ENCODE results near the gene PCGF2. TPM values are rescaled to one million over a fixed set of nuclear protein-coding genes. Genes with fewer than 3 reads are reported as not detected.

The PCGF2 gene
- total RNA-seq, 1 experiment from 2014 or later: 3.3 TPM

GRCh38 chr17:38742411-38743308, 5.5 kb downstream of the PCGF2 start:
- no peaks in the 10 kb centered on the region for H3K9me3 ChIP-seq
- peaks cover 37% of the 10 kb centered on the region for H3K36me3 ChIP-seq
- no peaks in the 10 kb centered on the region for H3K27me3 ChIP-seq
- no peak for DNase-seq
- H3K4me3 ChIP-seq: no peak overlapping the region

- Histone ChIP-seq H3K27me3 (no peaks in the 10 kb centered on the region), H3K4me3 (no peak overlapping the region), H3K36me3 (peaks cover 40% of the 10 kb centered on the region), H3K9me3 (no peaks in the 10 kb centered on the region)
- no peak for DNase-seq
These were observed 6.2 kb downstream of the PCGF2 start for GRCh38 chr17:38741921-38742410.

GRCh38 chr17:38741461-38741860, 6.7 kb downstream of the PCGF2 start:
- no peak overlapping the region for H3K4me3 ChIP-seq
- peaks cover 46% of the 10 kb centered on the region for H3K36me3 ChIP-seq
- H3K27me3 ChIP-seq: no peaks in the 10 kb centered on the region
- H3K9me3 ChIP-seq: no peaks in the 10 kb centered on the region
- DNase-seq: no peak

GRCh38 chr17:38740806-38741205, 7.3 kb downstream of the PCGF2 start:
- peaks cover 52% of the 10 kb centered on the region for H3K36me3 ChIP-seq
- H3K27me3 ChIP-seq: no peaks in the 10 kb centered on the region
- no peaks in the 10 kb centered on the region for H3K9me3 ChIP-seq
- DNase-seq: no peak
- no peak overlapping the region for H3K4me3 ChIP-seq

- peaks cover 50% of the 10 kb centered on the region for H3K36me3 ChIP-seq
- H3K27me3 ChIP-seq: no peaks in the 10 kb centered on the region
- H3K9me3 ChIP-seq: no peaks in the 10 kb centered on the region
- DNase-seq: no peak
- no peak overlapping the region for H3K4me3 ChIP-seq
These were observed 8.1 kb downstream of the PCGF2 start for GRCh38 chr17:38740044-38740443.

GRCh38 chr17:38739305-38739704, 8.8 kb downstream of the PCGF2 start:
- DNase-seq: no peak
- H3K4me3 ChIP-seq: no peak overlapping the region
- no peaks in the 10 kb centered on the region for H3K27me3 ChIP-seq
- H3K36me3 ChIP-seq: peaks cover 42% of the 10 kb centered on the region
- no peaks in the 10 kb centered on the region for H3K9me3 ChIP-seq

- Histone ChIP-seq H3K9me3 (no peaks in the 10 kb centered on the region), H3K36me3 (peaks cover 46% of the 10 kb centered on the region), H3K4me3 (no peak overlapping the region), H3K27me3 (no peaks in the 10 kb centered on the region)
- no peak for DNase-seq
These were observed 9.4 kb downstream of the PCGF2 start for GRCh38 chr17:38738686-38739085.

- no peak overlapping the region for H3K4me3 ChIP-seq
- peaks cover 49% of the 10 kb centered on the region for H3K36me3 ChIP-seq
- H3K9me3 ChIP-seq: no peaks in the 10 kb centered on the region
- no peaks in the 10 kb centered on the region for H3K27me3 ChIP-seq
- no peak for DNase-seq
These were observed 10.0 kb downstream of the PCGF2 start for GRCh38 chr17:38738007-38738662.

GRCh38 chr17:38735161-38735997, 12.8 kb downstream of the PCGF2 start:
- peak; percentile 54 for DNase-seq

GRCh38 chr17:38733982-38734973, 13.9 kb downstream of the PCGF2 start:
- no peak for DNase-seq

More at GRCh38 chr17:38735161-38735997, 12.8 kb downstream of the PCGF2 start:
- no peak overlapping the region for H3K4me3 ChIP-seq
- no peaks in the 10 kb centered on the region for H3K9me3 ChIP-seq
- H3K27me3 ChIP-seq: no peaks in the 10 kb centered on the region
- H3K36me3 ChIP-seq: peaks cover 68% of the 10 kb centered on the region

GRCh38 chr17:38733282-38733981, 14.7 kb downstream of the PCGF2 start:
- Histone ChIP-seq H3K36me3 (peaks cover 56% of the 10 kb centered on the region), H3K4me3 (no peak overlapping the region), H3K9me3 (no peaks in the 10 kb centered on the region), H3K27me3 (no peaks in the 10 kb centered on the region)
- DNase-seq: no peak

More at GRCh38 chr17:38733982-38734973, 13.9 kb downstream of the PCGF2 start:
- no peaks in the 10 kb centered on the region for H3K27me3 ChIP-seq
- H3K9me3 ChIP-seq: no peaks in the 10 kb centered on the region
- H3K36me3 ChIP-seq: peaks cover 63% of the 10 kb centered on the region
- no peak overlapping the region for H3K4me3 ChIP-seq

- DNase-seq: no peak
- no peaks in the 10 kb centered on the region for H3K9me3 ChIP-seq
- peaks cover 49% of the 10 kb centered on the region for H3K36me3 ChIP-seq
- H3K27me3 ChIP-seq: no peaks in the 10 kb centered on the region
- no peak overlapping the region for H3K4me3 ChIP-seq
These were observed 15.5 kb downstream of the PCGF2 start for GRCh38 chr17:38732376-38733281.

GRCh38 chr17:38731526-38732294, 16.4 kb downstream of the PCGF2 start:
- Histone ChIP-seq H3K4me3 (peak overlapping the region; percentile 75), H3K36me3 (peaks cover 43% of the 10 kb centered on the region), H3K27me3 (no peaks in the 10 kb centered on the region), H3K9me3 (no peaks in the 10 kb centered on the region)
- DNase-seq: no peak
